ENCODE results near the gene FAM168A.

DNA sequence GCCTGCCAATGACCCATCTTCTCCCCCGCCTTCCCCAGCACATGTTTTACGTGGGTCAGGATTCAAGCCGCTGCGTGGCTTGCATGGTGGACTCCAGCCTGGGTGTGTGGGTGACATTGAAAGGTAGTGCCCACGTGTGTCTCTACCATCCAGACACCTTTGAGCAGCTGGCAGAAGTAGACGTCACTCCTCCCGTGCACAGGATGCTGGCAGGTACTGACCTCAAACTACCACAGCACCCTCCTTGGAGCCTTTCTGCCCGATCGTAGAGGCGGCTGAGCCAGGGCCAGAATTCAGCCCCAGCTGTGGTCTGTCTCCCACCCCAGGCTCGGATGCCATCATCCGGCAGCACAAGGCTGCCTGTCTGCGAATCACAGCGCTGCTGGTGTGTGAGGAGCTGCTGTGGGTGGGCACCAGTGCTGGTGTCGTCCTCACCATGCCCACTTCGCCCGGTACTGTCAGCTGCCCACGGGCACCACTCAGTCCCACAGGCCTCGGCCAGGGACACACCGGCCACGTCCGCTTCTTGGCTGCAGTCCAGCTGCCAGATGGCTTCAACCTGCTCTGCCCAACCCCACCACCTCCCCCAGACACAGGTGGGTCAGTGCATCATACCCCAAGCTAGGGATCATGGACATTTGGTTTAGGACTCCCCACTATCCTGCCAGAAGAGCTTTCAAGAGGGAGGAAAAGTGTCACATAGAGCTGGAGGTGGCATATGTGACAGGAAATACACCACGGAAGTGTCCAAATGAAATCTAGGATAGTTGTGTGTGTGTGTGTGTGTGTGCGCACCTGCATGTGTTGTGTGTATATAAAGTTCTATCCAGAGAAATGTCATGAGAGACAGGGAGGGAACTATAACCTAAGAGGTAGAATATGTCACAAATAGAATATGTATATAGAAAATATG, 232.3 kb downstream of the FAM168A start:
- TF ChIP-seq, protein P1, sequence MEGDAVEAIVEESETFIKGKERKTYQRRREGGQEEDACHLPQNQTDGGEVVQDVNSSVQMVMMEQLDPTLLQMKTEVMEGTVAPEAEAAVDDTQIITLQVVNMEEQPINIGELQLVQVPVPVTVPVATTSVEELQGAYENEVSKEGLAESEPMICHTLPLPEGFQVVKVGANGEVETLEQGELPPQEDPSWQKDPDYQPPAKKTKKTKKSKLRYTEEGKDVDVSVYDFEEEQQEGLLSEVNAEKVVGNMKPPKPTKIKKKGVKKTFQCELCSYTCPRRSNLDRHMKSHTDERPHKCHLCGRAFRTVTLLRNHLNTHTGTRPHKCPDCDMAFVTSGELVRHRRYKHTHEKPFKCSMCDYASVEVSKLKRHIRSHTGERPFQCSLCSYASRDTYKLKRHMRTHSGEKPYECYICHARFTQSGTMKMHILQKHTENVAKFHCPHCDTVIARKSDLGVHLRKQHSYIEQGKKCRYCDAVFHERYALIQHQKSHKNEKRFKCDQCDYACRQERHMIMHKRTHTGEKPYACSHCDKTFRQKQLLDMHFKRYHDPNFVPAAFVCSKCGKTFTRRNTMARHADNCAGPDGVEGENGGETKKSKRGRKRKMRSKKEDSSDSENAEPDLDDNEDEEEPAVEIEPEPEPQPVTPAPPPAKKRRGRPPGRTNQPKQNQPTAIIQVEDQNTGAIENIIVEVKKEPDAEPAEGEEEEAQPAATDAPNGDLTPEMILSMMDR (IDR thresholded peaks at IDR 0.05; ENCODE audit: low read length), result no peak
- TF ChIP-seq EZH2 (optimal IDR thresholded peaks at IDR 0.05; ENCODE audit: low read depth, low read length), result no peak
